Measurements from ENCODE around the gene ASB4. TPM values are rescaled to one million over a fixed set of nuclear protein-coding genes. Genes with fewer than 3 reads are reported as not detected.
A peak's percentile ranks its signal among the peaks of the same experiment; 100 is the strongest.

Gene ASB4
- total and polyA plus RNA-seq, 2 experiments from 2014 or later = not detected

- DNase-seq (ENCODE audit: low spot score) = peak; percentile 89
- Mint-ChIP-seq H3K9me3 (no peaks in the 10 kb centered on the region), H3K27ac (no peak overlapping the region; the same call in 1 of the 2 replicates), H3K27me3 (ENCODE audit: insufficient read depth, low read depth, poor library complexity) (peaks cover 2% of the 10 kb centered on the region), H3K4me3 (no peak overlapping the region), H3K4me1 (no peaks in the 10 kb centered on the region), H3K36me3 (ENCODE audit: low read depth) (no peaks in the 10 kb centered on the region)
- Histone ChIP-seq H3K4me1 (ENCODE audit: insufficient read depth) (no peaks in the 10 kb centered on the region), H3K36me3 (ENCODE audit: insufficient read depth) (no peaks in the 10 kb centered on the region), H3K27ac (ENCODE audit: low read depth) (no peak overlapping the region), H3K4me3 (no peak overlapping the region), H3K27me3 (ENCODE audit: insufficient read depth) (no peaks in the 10 kb centered on the region), H3K4me2 (no peak overlapping the region), H3K79me2 (replicated peaks; ENCODE audit: insufficient read depth) (no peaks in the 10 kb centered on the region), H3K9me2 (ENCODE audit: insufficient read depth) (no peaks in the 10 kb centered on the region), H4K20me1 (replicated peaks; ENCODE audit: insufficient read depth) (no peaks in the 10 kb centered on the region), H2AFZ (no peak overlapping the region; the same call in 1 of the 2 replicates), H3F3A (replicated peaks; ENCODE audit: low read depth) (no peaks in the 10 kb centered on the region)
- peak; percentile 99 for ATAC-seq
- TF ChIP-seq CREB1 (CRISPR knock-in tag; IDR thresholded peaks at IDR 0.05; ENCODE audit: low read depth) = no peak
- TF ChIP-seq JUNB (IDR thresholded peaks at IDR 0.05; ENCODE audit: unreplicated experiment) = no peak
- no peak for TF ChIP-seq EZH2 (IDR thresholded peaks at IDR 0.05; ENCODE audit: low read depth, unreplicated experiment)
- TF ChIP-seq, protein P1, sequence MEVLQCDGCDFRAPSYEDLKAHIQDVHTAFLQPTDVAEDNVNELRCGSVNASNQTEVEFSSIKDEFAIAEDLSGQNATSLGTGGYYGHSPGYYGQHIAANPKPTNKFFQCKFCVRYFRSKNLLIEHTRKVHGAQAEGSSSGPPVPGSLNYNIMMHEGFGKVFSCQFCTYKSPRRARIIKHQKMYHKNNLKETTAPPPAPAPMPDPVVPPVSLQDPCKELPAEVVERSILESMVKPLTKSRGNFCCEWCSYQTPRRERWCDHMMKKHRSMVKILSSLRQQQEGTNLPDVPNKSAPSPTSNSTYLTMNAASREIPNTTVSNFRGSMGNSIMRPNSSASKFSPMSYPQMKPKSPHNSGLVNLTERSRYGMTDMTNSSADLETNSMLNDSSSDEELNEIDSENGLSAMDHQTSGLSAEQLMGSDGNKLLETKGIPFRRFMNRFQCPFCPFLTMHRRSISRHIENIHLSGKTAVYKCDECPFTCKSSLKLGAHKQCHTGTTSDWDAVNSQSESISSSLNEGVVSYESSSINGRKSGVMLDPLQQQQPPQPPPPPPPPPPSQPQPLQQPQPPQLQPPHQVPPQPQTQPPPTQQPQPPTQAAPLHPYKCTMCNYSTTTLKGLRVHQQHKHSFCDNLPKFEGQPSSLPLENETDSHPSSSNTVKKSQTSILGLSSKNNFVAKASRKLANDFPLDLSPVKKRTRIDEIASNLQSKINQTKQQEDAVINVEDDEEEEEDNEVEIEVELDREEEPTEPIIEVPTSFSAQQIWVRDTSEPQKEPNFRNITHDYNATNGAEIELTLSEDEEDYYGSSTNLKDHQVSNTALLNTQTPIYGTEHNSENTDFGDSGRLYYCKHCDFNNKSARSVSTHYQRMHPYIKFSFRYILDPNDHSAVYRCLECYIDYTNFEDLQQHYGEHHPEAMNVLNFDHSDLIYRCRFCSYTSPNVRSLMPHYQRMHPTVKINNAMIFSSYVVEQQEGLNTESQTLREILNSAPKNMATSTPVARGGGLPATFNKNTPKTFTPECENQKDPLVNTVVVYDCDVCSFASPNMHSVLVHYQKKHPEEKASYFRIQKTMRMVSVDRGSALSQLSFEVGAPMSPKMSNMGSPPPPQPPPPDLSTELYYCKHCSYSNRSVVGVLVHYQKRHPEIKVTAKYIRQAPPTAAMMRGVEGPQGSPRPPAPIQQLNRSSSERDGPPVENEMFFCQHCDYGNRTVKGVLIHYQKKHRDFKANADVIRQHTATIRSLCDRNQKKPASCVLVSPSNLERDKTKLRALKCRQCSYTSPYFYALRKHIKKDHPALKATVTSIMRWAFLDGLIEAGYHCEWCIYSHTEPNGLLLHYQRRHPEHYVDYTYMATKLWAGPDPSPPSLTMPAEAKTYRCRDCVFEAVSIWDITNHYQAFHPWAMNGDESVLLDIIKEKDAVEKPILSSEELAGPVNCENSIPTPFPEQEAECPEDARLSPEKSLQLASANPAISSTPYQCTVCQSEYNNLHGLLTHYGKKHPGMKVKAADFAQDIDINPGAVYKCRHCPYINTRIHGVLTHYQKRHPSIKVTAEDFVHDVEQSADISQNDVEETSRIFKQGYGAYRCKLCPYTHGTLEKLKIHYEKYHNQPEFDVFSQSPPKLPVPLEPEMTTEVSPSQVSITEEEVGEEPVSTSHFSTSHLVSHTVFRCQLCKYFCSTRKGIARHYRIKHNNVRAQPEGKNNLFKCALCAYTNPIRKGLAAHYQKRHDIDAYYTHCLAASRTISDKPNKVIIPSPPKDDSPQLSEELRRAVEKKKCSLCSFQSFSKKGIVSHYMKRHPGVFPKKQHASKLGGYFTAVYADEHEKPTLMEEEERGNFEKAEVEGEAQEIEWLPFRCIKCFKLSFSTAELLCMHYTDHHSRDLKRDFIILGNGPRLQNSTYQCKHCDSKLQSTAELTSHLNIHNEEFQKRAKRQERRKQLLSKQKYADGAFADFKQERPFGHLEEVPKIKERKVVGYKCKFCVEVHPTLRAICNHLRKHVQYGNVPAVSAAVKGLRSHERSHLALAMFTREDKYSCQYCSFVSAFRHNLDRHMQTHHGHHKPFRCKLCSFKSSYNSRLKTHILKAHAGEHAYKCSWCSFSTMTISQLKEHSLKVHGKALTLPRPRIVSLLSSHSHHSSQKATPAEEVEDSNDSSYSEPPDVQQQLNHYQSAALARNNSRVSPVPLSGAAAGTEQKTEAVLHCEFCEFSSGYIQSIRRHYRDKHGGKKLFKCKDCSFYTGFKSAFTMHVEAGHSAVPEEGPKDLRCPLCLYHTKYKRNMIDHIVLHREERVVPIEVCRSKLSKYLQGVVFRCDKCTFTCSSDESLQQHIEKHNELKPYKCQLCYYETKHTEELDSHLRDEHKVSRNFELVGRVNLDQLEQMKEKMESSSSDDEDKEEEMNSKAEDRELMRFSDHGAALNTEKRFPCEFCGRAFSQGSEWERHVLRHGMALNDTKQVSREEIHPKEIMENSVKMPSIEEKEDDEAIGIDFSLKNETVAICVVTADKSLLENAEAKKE (CRISPR knock-in tag; IDR thresholded peaks at IDR 0.05) = no peak
- TF ChIP-seq, protein P2, sequence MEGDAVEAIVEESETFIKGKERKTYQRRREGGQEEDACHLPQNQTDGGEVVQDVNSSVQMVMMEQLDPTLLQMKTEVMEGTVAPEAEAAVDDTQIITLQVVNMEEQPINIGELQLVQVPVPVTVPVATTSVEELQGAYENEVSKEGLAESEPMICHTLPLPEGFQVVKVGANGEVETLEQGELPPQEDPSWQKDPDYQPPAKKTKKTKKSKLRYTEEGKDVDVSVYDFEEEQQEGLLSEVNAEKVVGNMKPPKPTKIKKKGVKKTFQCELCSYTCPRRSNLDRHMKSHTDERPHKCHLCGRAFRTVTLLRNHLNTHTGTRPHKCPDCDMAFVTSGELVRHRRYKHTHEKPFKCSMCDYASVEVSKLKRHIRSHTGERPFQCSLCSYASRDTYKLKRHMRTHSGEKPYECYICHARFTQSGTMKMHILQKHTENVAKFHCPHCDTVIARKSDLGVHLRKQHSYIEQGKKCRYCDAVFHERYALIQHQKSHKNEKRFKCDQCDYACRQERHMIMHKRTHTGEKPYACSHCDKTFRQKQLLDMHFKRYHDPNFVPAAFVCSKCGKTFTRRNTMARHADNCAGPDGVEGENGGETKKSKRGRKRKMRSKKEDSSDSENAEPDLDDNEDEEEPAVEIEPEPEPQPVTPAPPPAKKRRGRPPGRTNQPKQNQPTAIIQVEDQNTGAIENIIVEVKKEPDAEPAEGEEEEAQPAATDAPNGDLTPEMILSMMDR (conservative IDR thresholded peaks at IDR 0.05; ENCODE audit: low read depth in 2 of 2) = peak; percentile 96 to 97
Measured at GRCh38 chr7:95527033-95527775, 41.5 kb downstream of the ASB4 start.

Data from GM23338 (cell line).